AG04449 (cell line): ENCODE data around the gene PRKAR2A.
"Not testable (repeated sequence)": the region's sequence is repeated elsewhere in the genome, so short reads cannot be mapped to it uniquely, and the experiment has no call there.

ENCODE experiments used
- CTCF ChIA-PET: fragments of 350-600 bp; formaldehyde crosslinking; extraction: SDS; loops from one replicate; lab custom pipeline; 2021; ENCODE audit warnings: antibody characterized with exemption; lab: Yijun Ruan, JAX
- POLR2A ChIA-PET: fragments of 400-600, 350-600 bp; formaldehyde crosslinking; extraction: SDS; loops from one replicate; lab custom pipeline; 2020; ENCODE audit warnings: antibody characterized with exemption, inconsistent platforms; lab: Yijun Ruan, JAX
- DNase-seq: peaks from one replicate; pipeline ENCODE4 v3.0.0-alpha.2; 2010; ENCODE audit warnings: low read depth, low spot score
- H3K4me3 ChIP-seq: 2 replicates; pipeline ENCODE4 v1.5.1; 2011; ENCODE audit warnings: low read depth, mild to moderate bottlenecking, control low read depth, low read length
- TF ChIP-seq, protein P1 (sequence below): IDR thresholded peaks from one replicate; pipeline ENCODE4 v1.5.1; 2011; ENCODE audit warnings: mild to moderate bottlenecking, moderate library complexity, low read length, control low read depth, inconsistent platforms; ENCODE audit not compliant: insufficient read depth; ENCODE audit errors: missing control alignments

The PRKAR2A gene

DNA sequence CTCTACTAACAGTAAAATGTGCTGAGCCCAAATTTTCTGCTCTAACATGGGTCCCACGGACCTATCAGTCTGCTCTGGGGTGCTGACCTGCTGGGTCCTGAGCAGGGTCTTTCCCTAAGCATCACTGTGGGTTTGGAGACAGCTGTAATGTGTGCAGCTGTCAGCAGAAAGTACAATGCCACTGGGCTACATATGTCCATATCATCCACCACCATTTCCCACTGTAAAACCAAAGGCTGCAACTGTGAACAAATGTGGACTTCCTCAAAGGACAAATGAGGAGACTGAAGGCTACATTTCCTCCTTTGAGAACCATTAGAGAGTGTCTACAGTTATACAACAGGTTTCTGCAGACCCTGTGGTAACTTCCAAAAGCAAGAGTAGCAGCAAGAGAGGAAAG, 96.8 kb downstream of the PRKAR2A start:
- TF ChIP-seq, protein P1, sequence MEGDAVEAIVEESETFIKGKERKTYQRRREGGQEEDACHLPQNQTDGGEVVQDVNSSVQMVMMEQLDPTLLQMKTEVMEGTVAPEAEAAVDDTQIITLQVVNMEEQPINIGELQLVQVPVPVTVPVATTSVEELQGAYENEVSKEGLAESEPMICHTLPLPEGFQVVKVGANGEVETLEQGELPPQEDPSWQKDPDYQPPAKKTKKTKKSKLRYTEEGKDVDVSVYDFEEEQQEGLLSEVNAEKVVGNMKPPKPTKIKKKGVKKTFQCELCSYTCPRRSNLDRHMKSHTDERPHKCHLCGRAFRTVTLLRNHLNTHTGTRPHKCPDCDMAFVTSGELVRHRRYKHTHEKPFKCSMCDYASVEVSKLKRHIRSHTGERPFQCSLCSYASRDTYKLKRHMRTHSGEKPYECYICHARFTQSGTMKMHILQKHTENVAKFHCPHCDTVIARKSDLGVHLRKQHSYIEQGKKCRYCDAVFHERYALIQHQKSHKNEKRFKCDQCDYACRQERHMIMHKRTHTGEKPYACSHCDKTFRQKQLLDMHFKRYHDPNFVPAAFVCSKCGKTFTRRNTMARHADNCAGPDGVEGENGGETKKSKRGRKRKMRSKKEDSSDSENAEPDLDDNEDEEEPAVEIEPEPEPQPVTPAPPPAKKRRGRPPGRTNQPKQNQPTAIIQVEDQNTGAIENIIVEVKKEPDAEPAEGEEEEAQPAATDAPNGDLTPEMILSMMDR = no peak
- no peak for DNase-seq
- no peak overlapping the region for H3K4me3 ChIP-seq
- ChIA-PET CTCF (interaction anchor here (17.2 kb wide), 1 partner anchor 11 kb away, joined by 194 read pairs; no protein-coding TSS in a partner anchor), POLR2A (no interaction called here)

DNA sequence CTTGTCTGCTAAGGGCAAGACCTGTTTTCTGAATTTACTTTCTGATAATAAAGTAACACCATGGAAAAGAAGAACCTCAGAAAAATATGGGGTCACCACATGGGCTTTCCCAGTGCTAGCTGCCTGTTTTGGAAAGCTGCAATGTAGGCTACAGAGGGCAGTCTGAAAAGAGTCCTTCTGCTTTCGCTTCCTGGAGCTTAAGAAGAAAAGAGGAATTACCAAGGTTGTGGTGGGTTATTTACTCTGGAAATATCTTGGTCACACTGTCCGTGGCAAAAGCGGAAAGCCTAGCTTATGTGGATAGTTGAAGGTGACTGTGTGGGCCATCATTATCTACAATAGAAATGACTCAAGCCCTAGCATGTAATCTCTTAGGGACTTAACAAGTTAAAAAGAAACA, 98.9 kb downstream of the PRKAR2A start:
- ChIA-PET POLR2A (no interaction called here), CTCF (interaction anchor here (1.5 to 17.2 kb wide), 2 partner anchors 9 to 86 kb away, joined by 3 to 194 read pairs; partner anchors contain the start of gene CELSR3)
- no peak overlapping the region for H3K4me3 ChIP-seq
- TF ChIP-seq, protein P1 = no peak
- no peak for DNase-seq

DNA sequence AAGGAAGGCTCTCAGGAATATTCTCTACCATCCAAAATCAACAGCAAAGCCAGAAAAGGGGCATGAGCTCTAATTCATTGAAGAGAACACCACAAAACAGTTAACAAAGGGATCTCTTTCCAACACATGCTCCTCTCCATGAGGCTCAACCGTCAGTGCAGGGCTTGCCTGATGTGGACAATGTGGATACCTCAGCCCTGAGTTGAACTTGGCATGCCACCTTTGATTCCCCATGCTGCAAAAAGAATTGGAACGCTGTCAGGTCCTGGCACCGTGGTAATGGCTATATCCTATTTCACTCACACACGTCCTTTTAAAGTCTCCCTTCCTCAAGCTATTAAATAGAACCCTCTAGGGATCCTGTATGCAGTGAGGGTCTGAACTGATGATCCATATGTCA, 100.0 kb downstream of the PRKAR2A start:
- TF ChIP-seq, protein P1 = no peak
- POLR2A ChIA-PET = interaction anchor here (0.6 kb wide), 1 partner anchor 53 kb away, joined by 3 read pairs; no protein-coding TSS in a partner anchor
- no peak overlapping the region for H3K4me3 ChIP-seq
- DNase-seq = no peak
- CTCF ChIA-PET = interaction anchor here (1.2 to 17.2 kb wide), 2 partner anchors 8 kb away, joined by 7 to 194 read pairs; no protein-coding TSS in a partner anchor

DNA sequence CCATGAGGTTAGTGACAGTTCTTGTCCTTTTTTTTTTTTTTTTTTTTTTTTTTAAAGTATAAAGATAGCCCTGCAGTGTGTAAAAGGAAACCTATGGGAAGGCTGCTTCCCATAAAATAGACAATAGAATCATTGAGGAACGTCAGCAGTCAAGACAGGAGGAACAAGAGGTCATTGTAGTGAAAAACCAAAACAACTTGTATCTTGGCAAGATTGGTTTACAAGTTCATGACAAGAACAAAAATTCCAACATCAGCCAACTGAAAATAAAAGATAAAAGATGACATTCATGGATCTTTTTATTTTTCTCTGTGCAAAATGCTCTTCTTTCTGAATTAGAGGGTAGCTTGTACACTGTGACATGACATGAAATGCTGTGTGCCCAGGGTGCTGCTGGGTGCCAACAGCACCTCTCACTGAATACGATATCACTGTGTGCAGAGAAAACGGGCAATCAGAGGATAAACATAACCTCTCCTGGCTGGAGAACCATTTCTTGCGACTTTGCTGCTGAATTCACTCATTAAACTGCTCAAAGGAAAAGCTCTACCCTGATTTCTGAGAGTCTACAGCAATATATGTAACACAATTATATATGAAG, 100.6 kb downstream of the PRKAR2A start:
- DNase-seq = no peak
- no peak overlapping the region for H3K4me3 ChIP-seq
- ChIA-PET POLR2A (no interaction called here), CTCF (interaction anchor here (1.0 to 17.2 kb wide), 3 partner anchors 7 to 19 kb away, joined by 3 to 194 read pairs (median 7); no protein-coding TSS in a partner anchor)
- TF ChIP-seq, protein P1 = no peak

DNA sequence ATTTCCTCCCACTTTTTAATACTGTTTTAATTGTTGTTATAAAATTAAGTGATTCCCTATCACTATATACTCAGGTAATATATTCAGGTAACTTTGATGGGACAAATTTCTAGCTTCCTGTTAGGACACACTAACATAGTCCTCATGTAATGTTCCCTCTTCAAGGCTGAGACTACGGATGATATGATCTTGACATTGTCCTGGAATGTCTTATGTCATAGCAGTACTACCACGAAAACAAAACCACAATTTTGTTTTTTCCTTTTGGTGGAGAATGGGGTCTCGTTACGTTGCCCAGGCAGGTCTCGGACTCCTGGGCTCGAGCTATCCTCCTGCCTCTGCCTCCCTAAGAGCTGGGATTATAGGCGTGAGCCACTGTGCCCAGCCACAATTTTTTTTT, 103.9 kb downstream of the PRKAR2A start:
- POLR2A ChIA-PET = no interaction called here
- no peak for DNase-seq
- TF ChIP-seq, protein P1 = no peak
- CTCF ChIA-PET = interaction anchor here (0.6 to 10.0 kb wide), 3 partner anchors 12 to 175 kb away, joined by 4 to 194 read pairs (median 4); partner anchors contain the start of gene ARIH2
- H3K4me3 ChIP-seq = no peak overlapping the region

DNA sequence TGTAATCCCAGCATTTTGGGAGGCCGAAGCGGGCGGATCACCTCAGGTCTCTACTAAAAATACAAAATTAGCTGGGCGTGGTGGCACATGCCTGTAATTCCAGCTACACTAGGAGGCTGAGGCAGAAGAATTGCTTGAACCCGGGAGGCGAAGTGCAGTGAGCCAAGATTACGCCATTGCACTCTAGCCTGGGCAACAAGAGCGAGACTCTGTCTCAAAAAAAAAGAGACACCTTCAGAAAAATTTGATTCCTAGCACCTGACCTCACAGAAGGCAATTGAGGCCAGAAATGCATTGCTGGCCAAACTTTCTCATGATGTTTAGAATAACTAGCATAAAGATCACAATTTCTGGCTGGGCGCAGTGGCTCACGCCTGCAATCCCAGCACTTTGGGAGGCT, 106.4 kb downstream of the PRKAR2A start:
- POLR2A ChIA-PET, H3K4me3 ChIP-seq, DNase-seq: not testable (repeated sequence)
- CTCF ChIA-PET = interaction anchor here (1.9 to 10.0 kb wide), 3 partner anchors 14 to 341 kb away, joined by 5 to 194 read pairs (median 6); no protein-coding TSS in a partner anchor
